GM12891 (cell line): ENCODE data around the gene TRAFD1.

Experiments
- POLR2A ChIP-seq: IDR thresholded peaks from 2 replicates; pipeline ENCODE4 v1.6.1; 2011; ENCODE audit warnings: low read depth, low read length, control low read depth
- POLR2AphosphoS5 ChIP-seq: IDR thresholded peaks from 2 replicates; pipeline ENCODE4 v1.6.1; 2011; ENCODE audit warnings: low read depth, low read length, control low read depth
- POU2F2 ChIP-seq: IDR thresholded peaks from 2 replicates; pipeline ENCODE4 v1.6.1; 2011; ENCODE audit warnings: low read depth, mild to moderate bottlenecking, control low read depth, low read length, moderate library complexity

DNA sequence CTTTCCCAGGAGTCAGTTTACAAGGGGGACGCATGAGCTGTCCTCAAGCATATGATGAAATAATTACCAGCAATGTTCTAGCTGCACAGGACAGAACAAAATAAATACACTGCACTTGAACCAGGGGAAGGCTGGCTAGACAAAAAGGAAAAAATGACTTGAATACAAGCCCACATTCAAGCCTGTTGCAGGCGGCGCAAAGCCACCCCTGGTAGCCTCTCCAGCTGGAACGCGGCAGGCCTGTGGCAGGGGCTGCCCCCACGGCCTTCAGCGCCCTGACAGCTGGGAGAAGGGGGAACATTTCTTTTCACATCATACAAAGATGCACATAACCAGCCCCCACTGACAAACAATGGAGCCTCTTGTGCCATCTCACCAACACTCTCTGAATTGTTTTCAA lies 57.1 kb downstream of the TRAFD1 start:
- TF ChIP-seq POLR2A: no peak
- TF ChIP-seq POLR2AphosphoS5: no peak
- no peak for TF ChIP-seq POU2F2
